Measurements from ENCODE around the gene RNU1-3. TPM values are rescaled to one million over a fixed set of nuclear protein-coding genes. Genes with fewer than 3 reads are reported as not detected.
A peak's percentile ranks its signal among the peaks of the same experiment; 100 is the strongest.
"Not testable (repeated sequence)": the region's sequence is repeated elsewhere in the genome, so short reads cannot be mapped to it uniquely, and the experiment has no call there.

The RNU1-3 gene
- total and polyA plus RNA-seq, 2 of the 8 experiments (the other 6 are each of a cell fraction or from before 2014, with no cell fraction given), result 145 to 1,303 TPM

DNA sequence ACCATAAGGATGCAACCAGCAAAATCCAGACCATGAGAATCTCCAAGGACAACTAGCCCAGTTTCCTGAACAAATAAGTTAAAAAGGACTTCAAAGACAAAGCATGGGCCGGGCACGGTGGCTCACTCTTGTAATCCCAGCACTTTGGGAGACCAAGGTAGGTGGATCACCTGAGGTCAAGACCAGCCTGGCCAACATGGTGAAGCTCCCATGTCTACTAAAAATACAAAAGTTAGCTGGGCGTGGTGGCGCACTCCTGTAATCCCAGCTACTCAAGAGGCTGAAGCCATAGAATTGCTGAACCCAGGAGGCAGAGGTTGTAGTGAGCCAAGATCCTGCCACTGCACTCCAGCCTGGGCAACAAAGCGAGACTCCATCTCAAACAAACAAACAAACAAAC, 30.8 kb downstream of the RNU1-3 start:
- DNase-seq (ENCODE audit: low read depth in 1 of 2, low spot score in 2 of 2), result peak in 1 of 2 experiments; percentile 49
- H2BK20ac ChIP-seq (ENCODE audit: low read length); H3K9me3 ChIP-seq (ENCODE audit: insufficient read depth in 2 of 2, low read depth in 1 of 2, low read length in 1 of 2); H3K14ac ChIP-seq (ENCODE audit: insufficient read length); H3K27me3 ChIP-seq (replicated peaks in 1 of 4; ENCODE audit: control insufficient read depth in 3 of 4, extremely low read depth in 1 of 4, insufficient read depth in 3 of 4, low read length in 3 of 4); H2AK5ac ChIP-seq (ENCODE audit: low read depth, low read length); H3K9ac ChIP-seq (replicated peaks in 1 of 4; ENCODE audit: extremely low read depth in 1 of 4, low read depth in 3 of 4, low read length in 3 of 4); H2AFZ ChIP-seq (ENCODE audit: low read length); H3K4me2 ChIP-seq (ENCODE audit: insufficient read depth in 1 of 2, low read depth in 2 of 2, low read length in 2 of 2); H3K4me3 ChIP-seq (ENCODE audit: extremely low read depth in 1 of 4, insufficient read depth in 2 of 4, low read depth in 3 of 4, low read length in 4 of 4); H3K23me2 ChIP-seq (ENCODE audit: low read depth, low read length); H3K4me1 ChIP-seq (replicated peaks in 1 of 4; ENCODE audit: control insufficient read depth in 3 of 4, insufficient read depth in 4 of 4, low read length in 3 of 4); H3K27ac ChIP-seq (ENCODE audit: low read depth, low read length); H3K23ac ChIP-seq (ENCODE audit: insufficient read length); H2BK12ac ChIP-seq (ENCODE audit: low read depth, low read length); H4K5ac ChIP-seq (ENCODE audit: insufficient read length, low read depth, low read length); H2BK5ac ChIP-seq (ENCODE audit: low read depth, low read length); H2BK15ac ChIP-seq (ENCODE audit: low read length); H3K18ac ChIP-seq (ENCODE audit: extremely low read depth, low read length); H4K8ac ChIP-seq (ENCODE audit: extremely low read depth, insufficient read depth, low read length); H3K36me3 ChIP-seq (ENCODE audit: control insufficient read depth in 2 of 4, insufficient read depth in 4 of 4, low read length in 3 of 4); H4K91ac ChIP-seq (replicated peaks; ENCODE audit: insufficient read length, low read length); H2BK120ac ChIP-seq (replicated peaks; ENCODE audit: low read depth, low read length); H3K56ac ChIP-seq (replicated peaks; ENCODE audit: insufficient read length, low read depth, low read length); FAIRE-seq; H3K4ac ChIP-seq (replicated peaks; ENCODE audit: insufficient read length, low read depth, low read length); H3K79me2 ChIP-seq (ENCODE audit: control insufficient read depth in 1 of 2, insufficient read depth in 2 of 2, low read length in 2 of 2): not testable (repeated sequence)
- Histone ChIP-seq H3K79me1 (ENCODE audit: low read depth, low read length) (peaks cover 18% of the 10 kb centered on the region), H4K20me1 (replicated peaks in 1 of 2; ENCODE audit: control insufficient read depth in 1 of 2, insufficient read depth in 2 of 2, low read length in 2 of 2) (peaks cover 7 to 11% of the 10 kb centered on the region in 2 experiments)
- 92% methylated on average over 5 of the region's 5 CpGs; no CpG with 5 or more reads in 1 of the 2 experiments for WGBS, 2 experiments (ENCODE audit: extremely low coverage in 1 of 2, insufficient coverage in 1 of 2, insufficient read length in 1 of 2, insufficient replicate concordance in 2 of 2, low coverage in 1 of 2, low lambda C conversion rate in 2 of 2, missing lambda C conversion rate in 1 of 2)
- CTCF ChIA-PET (ENCODE audit: partially characterized antibody), result interaction anchor here (1.4 to 13.8 kb wide), 5 partner anchors 9 to 73 kb away, joined by 4 to 239 read pairs (median 4); no protein-coding TSS in a partner anchor
- POLR2A ChIA-PET (ENCODE audit: partially characterized antibody), result interaction anchor here (1.2 kb wide), 1 partner anchor 10 kb away, joined by 3 read pairs; no protein-coding TSS in a partner anchor

All from H1 (cell line).